Smooth muscle cell (in vitro differentiated cells): ENCODE data around the gene CBFA2T3. TPM values are rescaled to one million over a fixed set of nuclear protein-coding genes. Genes with fewer than 3 reads are reported as not detected.

Source experiments
- DNase-seq: peaks from one replicate; lab custom pipeline; 2025; ENCODE audit not compliant: unreplicated experiment; lab: John Stamatoyannopoulos, UW
- H2AFZ ChIP-seq: fragments of 200-600 bp; sonication (generic); 2 replicates; pipeline ENCODE4 v1.6.0; 2016; ENCODE audit warnings: antibody characterized with exemption, low read depth, mild to moderate bottlenecking
- H3F3A ChIP-seq: fragments of 200-600 bp; sonication (generic); 2 replicates; pipeline ENCODE4 v1.6.0; 2017; ENCODE audit warnings: antibody characterized with exemption, low read depth
- H3K27ac ChIP-seq: fragments of 200-600 bp; sonication (generic); 2 replicates; pipeline ENCODE4 v1.5.1; 2016; ENCODE audit warnings: low read depth, mild to moderate bottlenecking
- H3K27me3 ChIP-seq: fragments of 200-600 bp; sonication (generic); 2 replicates; pipeline ENCODE4 v1.6.1; 2016; ENCODE audit warnings: low read depth, mild to moderate bottlenecking
- H3K36me3 ChIP-seq: fragments of 200-600 bp; sonication (generic); 2 replicates; pipeline ENCODE4 v1.5.1; 2016; ENCODE audit warnings: low read depth
- H3K4me1 ChIP-seq: fragments of 200-600 bp; sonication (generic); 2 replicates; pipeline ENCODE4 v1.5.1; 2016; ENCODE audit warnings: low read depth
- H3K4me2 ChIP-seq: fragments of 200-600 bp; sonication (generic); 2 replicates; pipeline ENCODE4 v1.6.0; 2016; ENCODE audit warnings: mild to moderate bottlenecking
- H3K4me3 ChIP-seq: fragments of 200-600 bp; sonication (generic); 2 replicates; pipeline ENCODE4 v1.5.1; 2016; ENCODE audit warnings: mild to moderate bottlenecking
- H3K79me2 ChIP-seq: fragments of 200-600 bp; sonication (generic); 2 replicates; pipeline ENCODE4 v1.6.0; 2016; ENCODE audit warnings: low read depth, mild to moderate bottlenecking
- H3K9ac ChIP-seq: fragments of 200-600 bp; sonication (generic); 2 replicates; pipeline ENCODE4 v1.6.0; 2016; ENCODE audit warnings: low read depth
- H3K9me3 ChIP-seq: fragments of 200-600 bp; sonication (generic); replicated peaks from 2 replicates; pipeline ENCODE4 v1.5.1; 2016; ENCODE audit warnings: low read depth
- H4K20me1 ChIP-seq: fragments of 200-600 bp; sonication (generic); 2 replicates; pipeline ENCODE4 v1.6.0; 2016; ENCODE audit warnings: low read depth
- CTCF ChIP-seq: fragments of 200-600 bp; sonication (generic); IDR thresholded peaks from 2 replicates; pipeline ENCODE4 v1.5.1; 2017; ENCODE audit warnings: borderline replicate concordance, mild to moderate bottlenecking, antibody characterized with exemption; ENCODE audit not compliant: insufficient read depth, poor library complexity, severe bottlenecking
- WGBS: methylation state at CpG from one replicate; pipeline ENCODE4 v1.1.7; 2016; ENCODE audit warnings: low lambda C conversion rate; 5-methylcytosine and 5-hydroxymethylcytosine counted together
- polyA plus RNA-seq: library from polyadenylated mRNA; unstranded; fragments of >200 nt; fragmentation: Nextera tagmentation; extraction: Ambion mirVana; gene quantifications from 2 replicates; pipeline ENCODE4 v1.2.1, GENCODE V29; 2016
- total RNA-seq: library from RNA; depleted of rRNA; stranded (reverse); fragments of >200 nt; gene quantifications from 2 replicates; pipeline ENCODE4 v1.2.3, GENCODE V29; 2014

Gene CBFA2T3
- total and polyA plus RNA-seq, 2 experiments from 2014 or later, result 0.25 TPM; not detected in 1

- H3K79me2 ChIP-seq, result no peaks in the 10 kb centered on the region
- WGBS, result 71% methylated on average over 30 of the region's 30 CpGs
- no peaks in the 10 kb centered on the region for H3K9me3 ChIP-seq
- TF ChIP-seq CTCF, result no peak
- no peak overlapping the region for H3K9ac ChIP-seq
- no peak for DNase-seq
- H3K36me3 ChIP-seq, result no peaks in the 10 kb centered on the region
- no peak overlapping the region for H3K4me3 ChIP-seq
- H3K4me2 ChIP-seq, result no peak overlapping the region
- no peak overlapping the region for H3K27ac ChIP-seq
- no peaks in the 10 kb centered on the region for H3K27me3 ChIP-seq
- H3F3A ChIP-seq, result no peaks in the 10 kb centered on the region
- no peaks in the 10 kb centered on the region for H3K4me1 ChIP-seq
- no peaks in the 10 kb centered on the region for H4K20me1 ChIP-seq
- H2AFZ ChIP-seq, result no peak overlapping the region
Observed at GRCh38 chr16:88917146-88917914, 59.7 kb downstream of the CBFA2T3 start.

GRCh38 chr16:88915639-88916327, 61.2 kb downstream of the CBFA2T3 start:
- no peak overlapping the region for H2AFZ ChIP-seq
- no peak overlapping the region for H3K4me3 ChIP-seq

GRCh38 chr16:88914750-88915368, 62.1 kb downstream of the CBFA2T3 start:
- 88% methylated on average over 14 of the region's 20 CpGs for WGBS
- TF ChIP-seq CTCF, result no peak
- Histone ChIP-seq H3K4me1 (no peaks in the 10 kb centered on the region), H3K27ac (no peak overlapping the region), H3K4me2 (no peak overlapping the region), H2AFZ (no peak overlapping the region), H3K27me3 (no peaks in the 10 kb centered on the region), H3K9me3 (no peaks in the 10 kb centered on the region), H3K79me2 (no peaks in the 10 kb centered on the region), H4K20me1 (no peaks in the 10 kb centered on the region), H3F3A (no peaks in the 10 kb centered on the region), H3K4me3 (no peak overlapping the region), H3K36me3 (no peaks in the 10 kb centered on the region), H3K9ac (no peak overlapping the region)
- DNase-seq, result no peak

More at GRCh38 chr16:88915639-88916327, 61.2 kb downstream of the CBFA2T3 start:
- no peak for DNase-seq
- no peaks in the 10 kb centered on the region for H3K79me2 ChIP-seq
- H3K4me2 ChIP-seq, result no peak overlapping the region
- 93% methylated on average over 17 of the region's 30 CpGs for WGBS
- no peaks in the 10 kb centered on the region for H4K20me1 ChIP-seq
- H3K36me3 ChIP-seq, result no peaks in the 10 kb centered on the region
- H3K27ac ChIP-seq, result no peak overlapping the region
- no peak overlapping the region for H3K9ac ChIP-seq
- H3K27me3 ChIP-seq, result no peaks in the 10 kb centered on the region
- TF ChIP-seq CTCF, result no peak
- no peaks in the 10 kb centered on the region for H3K4me1 ChIP-seq
- H3F3A ChIP-seq, result no peaks in the 10 kb centered on the region
- no peaks in the 10 kb centered on the region for H3K9me3 ChIP-seq
